ENCODE measurements around the gene WWOX. TPM values are rescaled to one million over a fixed set of nuclear protein-coding genes. Genes with fewer than 3 reads are reported as not detected.

The WWOX gene
- 7.0 and 25.8 TPM in 2 replicates for total RNA-seq

DNA sequence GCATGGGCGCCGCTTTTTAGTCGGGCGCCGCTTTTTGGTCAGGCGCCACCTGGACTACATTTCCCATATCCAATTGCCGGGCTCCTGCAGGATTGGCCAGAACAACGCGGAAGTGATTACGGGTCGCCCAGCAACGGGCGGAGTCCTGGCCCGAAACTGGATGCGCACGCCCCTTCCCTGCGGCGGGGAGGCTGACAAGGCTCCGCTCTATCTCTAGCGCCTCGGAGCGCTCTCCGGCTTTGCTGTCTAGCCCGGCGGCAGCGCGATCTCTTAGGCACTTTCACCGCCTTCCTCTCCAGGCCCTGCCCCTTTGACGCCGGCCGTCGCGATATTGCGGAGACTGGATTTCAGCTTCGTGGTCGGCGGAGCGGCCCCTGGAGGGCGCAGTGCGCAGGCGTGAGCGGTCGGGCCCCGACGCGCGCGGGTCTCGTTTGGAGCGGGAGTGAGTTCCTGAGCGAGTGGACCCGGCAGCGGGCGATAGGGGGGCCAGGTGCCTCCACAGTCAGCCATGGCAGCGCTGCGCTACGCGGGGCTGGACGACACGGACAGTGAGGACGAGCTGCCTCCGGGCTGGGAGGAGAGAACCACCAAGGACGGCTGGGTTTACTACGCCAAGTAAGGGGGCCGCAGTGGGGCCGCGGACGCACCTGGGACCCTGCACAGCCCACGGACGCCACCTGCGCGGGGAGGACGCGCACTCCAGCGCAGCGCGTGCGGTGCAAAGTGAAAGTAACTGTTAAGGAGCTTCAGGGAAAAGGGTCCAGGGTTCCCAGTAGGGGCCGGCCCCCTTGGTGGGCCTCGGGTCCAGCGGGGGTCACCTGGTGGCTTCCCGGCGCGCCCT lies at the start of gene WWOX:
Gene WWOX (plus strand): TSS at position 384 of the 841 bp plus-strand sequence.

Small RNA genes within 50 kb of the gene (small RNA-seq; reads per million reads assigned to genes)
- not detected for gene AC027279.3 (ENCODE audit: low replicate concordance)

Other genes with a start within 250 kb of the WWOX start
- not detected in 2 replicates for gene CLEC3A, start 77.1 kb upstream of the WWOX start, total RNA-seq

All from placental pericyte (primary cell).